GM12872 (cell line): ENCODE results near the gene CTNNA2.
A peak's percentile ranks its signal among the peaks of the same experiment; 100 is the strongest.

Experiments
- TF ChIP-seq, protein P1 (sequence below): IDR thresholded peaks from 3 replicates; pipeline ENCODE4 v1.5.1; 2011; ENCODE audit warnings: low read depth, mild to moderate bottlenecking, low read length, moderate library complexity; ENCODE audit not compliant: insufficient read depth

Gene CTNNA2

DNA sequence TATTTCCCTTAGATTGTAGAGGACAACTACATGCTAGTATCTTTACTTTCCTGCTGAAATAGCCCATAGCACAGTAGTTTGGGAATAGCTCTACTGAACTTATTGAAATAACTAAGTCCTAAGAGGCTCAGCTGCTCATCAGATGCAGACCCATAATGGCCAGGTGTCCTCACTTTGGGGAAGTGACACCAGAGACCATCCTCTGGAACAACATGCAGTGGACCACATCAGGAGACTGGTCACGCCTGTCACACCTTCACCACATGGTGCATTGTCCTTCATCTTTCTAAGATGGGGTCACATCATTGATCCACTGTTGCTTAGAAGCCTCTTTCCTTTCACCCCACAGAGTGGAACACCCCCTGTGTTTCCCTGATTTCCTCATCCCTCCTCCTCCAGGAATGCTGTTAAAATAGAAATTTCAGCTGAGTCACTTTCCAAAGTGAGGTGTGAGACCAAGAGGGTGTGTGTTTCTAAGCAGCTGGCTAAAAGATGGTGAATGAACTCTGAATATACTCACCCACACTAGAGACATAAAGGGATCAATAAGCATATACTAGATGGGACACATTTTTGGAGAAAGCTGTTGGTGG is 1006.9 kb downstream of the CTNNA2 start:
- TF ChIP-seq, protein P1, sequence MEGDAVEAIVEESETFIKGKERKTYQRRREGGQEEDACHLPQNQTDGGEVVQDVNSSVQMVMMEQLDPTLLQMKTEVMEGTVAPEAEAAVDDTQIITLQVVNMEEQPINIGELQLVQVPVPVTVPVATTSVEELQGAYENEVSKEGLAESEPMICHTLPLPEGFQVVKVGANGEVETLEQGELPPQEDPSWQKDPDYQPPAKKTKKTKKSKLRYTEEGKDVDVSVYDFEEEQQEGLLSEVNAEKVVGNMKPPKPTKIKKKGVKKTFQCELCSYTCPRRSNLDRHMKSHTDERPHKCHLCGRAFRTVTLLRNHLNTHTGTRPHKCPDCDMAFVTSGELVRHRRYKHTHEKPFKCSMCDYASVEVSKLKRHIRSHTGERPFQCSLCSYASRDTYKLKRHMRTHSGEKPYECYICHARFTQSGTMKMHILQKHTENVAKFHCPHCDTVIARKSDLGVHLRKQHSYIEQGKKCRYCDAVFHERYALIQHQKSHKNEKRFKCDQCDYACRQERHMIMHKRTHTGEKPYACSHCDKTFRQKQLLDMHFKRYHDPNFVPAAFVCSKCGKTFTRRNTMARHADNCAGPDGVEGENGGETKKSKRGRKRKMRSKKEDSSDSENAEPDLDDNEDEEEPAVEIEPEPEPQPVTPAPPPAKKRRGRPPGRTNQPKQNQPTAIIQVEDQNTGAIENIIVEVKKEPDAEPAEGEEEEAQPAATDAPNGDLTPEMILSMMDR = no peak

GRCh38 chr2:80525152-80525551 is 1012.3 kb downstream of the CTNNA2 start:
- TF ChIP-seq, protein P1 = no peak

DNA sequence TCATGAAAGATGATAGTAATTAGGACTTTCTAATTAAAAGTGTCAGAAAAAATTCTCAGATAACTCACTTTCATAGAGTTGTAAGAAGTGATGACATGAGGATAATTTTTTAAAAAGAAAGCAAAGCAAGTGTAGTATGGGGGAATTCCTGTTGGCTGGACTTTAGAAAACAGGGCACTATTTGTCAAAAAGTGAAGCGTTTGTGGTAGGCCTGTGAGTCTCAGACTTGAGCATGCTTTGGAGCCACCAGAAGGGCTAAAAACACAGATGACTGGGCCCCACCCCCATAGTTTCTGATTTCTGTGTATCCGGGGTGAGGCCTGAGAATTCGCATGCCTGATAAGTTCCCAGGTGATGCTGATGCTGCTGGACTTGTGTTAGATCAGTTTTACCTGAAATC is 1014.3 kb downstream of the CTNNA2 start:
- TF ChIP-seq, protein P1 = no peak

DNA sequence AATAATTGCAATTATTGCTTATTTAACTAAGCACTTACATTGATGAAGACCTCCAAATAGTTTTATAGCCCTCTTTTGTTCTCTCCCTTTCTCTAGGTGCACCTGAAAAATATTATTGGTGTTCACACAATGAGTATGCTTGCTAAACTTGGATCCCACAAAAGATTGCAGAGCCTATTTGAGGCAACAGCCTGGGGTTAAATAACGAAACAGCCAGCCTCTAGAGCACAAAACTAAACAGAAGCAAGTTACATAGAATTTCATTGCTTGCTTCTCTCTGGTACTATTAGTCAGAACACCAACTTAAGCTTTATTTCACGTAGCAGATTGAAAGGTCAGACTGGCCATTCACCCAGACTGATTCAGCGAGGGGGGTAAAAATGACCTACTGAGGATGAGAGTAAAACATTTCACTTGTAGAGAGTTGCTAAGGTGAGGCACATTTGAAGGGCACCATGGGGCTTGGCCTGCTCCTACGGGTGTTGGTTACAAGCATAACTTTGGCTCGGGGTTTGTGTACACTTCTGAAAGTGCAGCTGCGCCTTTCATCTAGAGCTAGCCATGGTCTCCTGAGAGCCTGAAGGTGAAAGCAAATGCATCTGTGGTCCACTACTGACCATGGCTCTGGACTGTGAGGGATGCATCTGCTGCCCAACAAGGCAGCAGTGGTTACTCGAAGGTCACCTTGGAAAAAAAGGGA is 1016.8 kb downstream of the CTNNA2 start:
- TF ChIP-seq, protein P1 = no peak

GRCh38 chr2:80530442-80531064 is 1017.7 kb downstream of the CTNNA2 start:
- TF ChIP-seq, protein P1 = no peak

DNA sequence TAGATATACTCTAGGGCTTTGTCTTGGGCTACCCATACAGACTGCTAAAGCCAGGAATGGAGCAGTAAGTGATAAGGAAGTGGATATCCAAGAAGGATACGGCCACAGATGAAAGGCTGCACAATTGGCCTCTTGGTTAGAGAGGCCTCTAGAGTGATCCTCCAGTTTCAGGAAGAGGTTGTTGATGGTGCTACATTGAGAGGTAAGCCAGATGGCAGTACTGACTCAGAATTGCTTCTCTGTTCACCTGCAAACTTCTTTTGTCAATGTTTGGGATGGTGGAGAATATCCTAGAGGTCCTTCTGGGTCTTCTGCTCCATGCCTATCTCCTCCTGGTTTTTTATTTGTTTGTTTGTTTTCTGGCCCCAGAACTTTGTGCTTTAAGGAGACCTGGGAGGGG is 1018.5 kb downstream of the CTNNA2 start:
- TF ChIP-seq, protein P1 = 0 out of 3 replicates have a peak, but pooled peaks have one; percentile 12

DNA sequence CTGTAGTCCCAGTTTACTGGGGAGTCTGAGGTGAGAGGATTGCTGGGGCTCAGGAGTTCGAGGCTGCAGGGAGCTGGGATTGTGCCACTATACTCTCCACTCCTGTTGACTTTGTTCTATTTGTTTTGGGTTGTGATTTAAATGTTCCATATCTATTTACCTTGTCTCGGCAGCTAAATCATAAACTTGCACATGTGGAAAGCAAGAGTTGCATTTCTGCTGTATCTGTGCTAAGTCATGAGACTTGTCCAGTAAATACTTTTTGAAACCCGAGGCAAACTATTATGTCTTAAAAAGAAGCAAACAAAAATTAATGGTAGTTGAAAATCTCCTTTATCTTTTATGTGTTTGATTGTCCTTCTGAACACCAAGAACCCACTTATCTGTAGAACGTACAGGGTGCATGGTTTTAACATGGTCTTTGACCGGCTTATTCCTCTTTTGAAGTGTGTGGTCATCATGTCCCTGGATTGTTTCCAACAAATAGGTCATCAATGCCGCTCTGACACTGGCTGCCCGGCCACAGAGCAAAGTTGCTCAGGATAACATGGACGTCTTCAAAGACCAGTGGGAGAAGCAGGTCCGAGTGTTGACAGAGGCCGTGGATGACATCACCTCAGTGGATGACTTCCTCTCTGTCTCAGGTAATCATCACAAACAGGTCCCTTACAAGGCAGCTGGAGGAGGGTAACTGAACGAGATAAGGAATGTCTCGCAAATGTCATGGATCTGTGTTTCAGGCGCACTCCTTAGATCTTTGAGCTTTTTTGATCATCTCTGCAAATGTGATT is 1032.8 kb downstream of the CTNNA2 start:
- TF ChIP-seq, protein P1 = no peak
